ENCODE results near the gene PPM1A. TPM values are rescaled to one million over a fixed set of nuclear protein-coding genes. Genes with fewer than 3 reads are reported as not detected.

Gene PPM1A
- total RNA-seq, 1 experiment from 2014 or later = 41.7 TPM

GRCh38 chr14:60226298-60226697 lies 22.7 kb upstream of the PPM1A start:
- no peak overlapping the region for H3K9ac ChIP-seq (ENCODE audit: extremely low read depth, insufficient read length, low read length)
- H3T11ph ChIP-seq (ENCODE audit: low read length) = no peak overlapping the region
- no peaks in the 10 kb centered on the region for H3K27me3 ChIP-seq (ENCODE audit: insufficient read depth, low read length)
- H3K23ac ChIP-seq (ENCODE audit: insufficient read length, low read depth, low read length) = no peak overlapping the region
- H2BK120ac ChIP-seq (ENCODE audit: low read depth, low read length, poor library complexity, severe bottlenecking) = no peak overlapping the region
- no peaks in the 10 kb centered on the region for H3K9me3 ChIP-seq (ENCODE audit: control insufficient read depth, low read depth, low read length)
- Mint-ChIP-seq H3K4me3 (no peak overlapping the region), H3K36me3 (ENCODE audit: insufficient read depth in 1 of 3, low read depth in 3 of 3) (no peaks in the 10 kb centered on the region), H3K27me3 (ENCODE audit: low read depth) (no peaks in the 10 kb centered on the region), H3K4me1 (peaks cover 1 to 2% of the 10 kb centered on the region in 2 experiments), H3K9me3 (peaks cover 1% of the 10 kb centered on the region in 2 experiments; a peak in 2 of 5 replicates), H3K27ac (no peak overlapping the region)
- H2AK5ac ChIP-seq (ENCODE audit: insufficient read length, low read length) = no peak overlapping the region
- no peaks in the 10 kb centered on the region for H4K20me1 ChIP-seq (ENCODE audit: control insufficient read depth, insufficient read depth, insufficient read length)
- H2BK20ac ChIP-seq (ENCODE audit: low read depth, low read length, poor library complexity, severe bottlenecking) = no peak overlapping the region
- no peak overlapping the region for H4K91ac ChIP-seq (ENCODE audit: insufficient read length, low read depth, low read length)
- no peaks in the 10 kb centered on the region for H3K79me1 ChIP-seq (ENCODE audit: insufficient read depth, low read depth, low read length, poor library complexity, severe bottlenecking)
- H3K4me1 ChIP-seq (ENCODE audit: insufficient read depth, low read length) = no peaks in the 10 kb centered on the region
- no peak overlapping the region for H2AFZ ChIP-seq (ENCODE audit: low read length)
- H3K56ac ChIP-seq (ENCODE audit: insufficient read length, low read depth, low read length) = no peak overlapping the region
- no peaks in the 10 kb centered on the region for H3K79me2 ChIP-seq (ENCODE audit: insufficient read depth, low read length)
- H2BK5ac ChIP-seq (ENCODE audit: insufficient read length, low read length) = no peak overlapping the region
- no peak overlapping the region for H3K4me2 ChIP-seq (ENCODE audit: insufficient read depth, insufficient read length, low read length)
- no peak overlapping the region for H3K4ac ChIP-seq (ENCODE audit: low read depth, low read length)
- H3K18ac ChIP-seq (ENCODE audit: insufficient read length, low read depth, low read length) = no peak overlapping the region
- no peak for TF ChIP-seq CTCF (conservative IDR thresholded peaks at IDR 0.05)
- H4K5ac ChIP-seq (ENCODE audit: insufficient read length, low read depth, low read length) = no peak overlapping the region
- WGBS (ENCODE audit: extremely low coverage, insufficient read length, low lambda C conversion rate) = no CpG with 5 or more reads among the region's 2 CpGs
- no peak overlapping the region for H2BK12ac ChIP-seq (ENCODE audit: insufficient read length, low read depth, low read length)
- H3K14ac ChIP-seq (ENCODE audit: insufficient read depth, low read length) = no peak overlapping the region
- no peak for DNase-seq
- H4K8ac ChIP-seq (replicated peaks; ENCODE audit: insufficient read length, low read depth, low read length) = no peak overlapping the region
- no peaks in the 10 kb centered on the region for H3K23me2 ChIP-seq (ENCODE audit: insufficient read length, low read depth, low read length, poor library complexity, severe bottlenecking)
- no peak overlapping the region for H3K27ac ChIP-seq (ENCODE audit: insufficient read length, low read depth, low read length)
- no peak overlapping the region for H2BK15ac ChIP-seq (ENCODE audit: low read depth, low read length)

Measured in H9 (cell line).